HepG2 (cell line): ENCODE measurements around the gene RAC3. TPM values are rescaled to one million over a fixed set of nuclear protein-coding genes. Genes with fewer than 3 reads are reported as not detected.
A peak's percentile ranks its signal among the peaks of the same experiment; 100 is the strongest.

Experiments used
- AHR ChIP-seq: IDR thresholded peaks from 2 replicates; pipeline ENCODE4 v1.6.1; 2018; ENCODE audit warnings: missing genetic modification reagents, missing compliant biosample characterization
- ELF4 ChIP-seq: sonication (generic); formaldehyde crosslinking; IDR thresholded peaks from 2 replicates; pipeline ENCODE4 v1.5.0; 2020; ENCODE audit warnings: missing genetic modification reagents, mild to moderate bottlenecking, moderate library complexity, borderline replicate concordance
- FOXK2 ChIP-seq: fragments of 450-650 bp; IDR thresholded peaks from 2 replicates; pipeline ENCODE4 v1.6.1; 2016
- HNF4G ChIP-seq, 2 experiments: sonication (generic) in 1 of 2; formaldehyde crosslinking in 1 of 2; IDR thresholded peaks; 2 replicates each; pipeline versions ENCODE4 v1.4.0 to v1.6.1; 2011 to 2020; ENCODE audit warnings: borderline replicate concordance in 2 of 2, low read depth in 2 of 2, mild to moderate bottlenecking in 2 of 2, low read length in 1 of 2, missing genetic modification reagents in 1 of 2, moderate library complexity in 1 of 2
- KDM6A ChIP-seq: IDR thresholded peaks from 2 replicates; pipeline ENCODE4 v1.6.1; 2016; ENCODE audit warnings: low read depth
- SOX13 ChIP-seq, 3 experiments: fragments of 450-650 bp in 1 of 3; sonication (generic) in 1 of 3; formaldehyde crosslinking in 1 of 3; IDR thresholded peaks in 2 of 3; conservative IDR thresholded peaks in 1 of 3; 2 replicates each; pipeline versions ENCODE4 v1.5.0 to v1.6.1; 2016 to 2020; ENCODE audit warnings: antibody characterized with exemption in 1 of 3, mild to moderate bottlenecking in 1 of 3, missing compliant biosample characterization in 1 of 3, missing genetic modification reagents in 1 of 3, moderate library complexity in 1 of 3
- ZBTB7B ChIP-seq: sonication (generic); formaldehyde crosslinking; IDR thresholded peaks from 2 replicates; pipeline ENCODE4 v1.4.0; 2020; ENCODE audit warnings: missing genetic modification reagents
- ZMYM2 ChIP-seq: sonication (generic); formaldehyde crosslinking; IDR thresholded peaks from 2 replicates; pipeline ENCODE4 v1.8.0; 2022; ENCODE audit warnings: mild to moderate bottlenecking, missing genetic modification reagents
- ZNF781 ChIP-seq: sonication (generic); formaldehyde crosslinking; IDR thresholded peaks from 2 replicates; pipeline ENCODE4 v1.5.1; 2020; ENCODE audit warnings: borderline replicate concordance, mild to moderate bottlenecking, missing genetic modification reagents; ENCODE audit errors: not compliant biosample characterization
- ZNF788 ChIP-seq: sonication (generic); formaldehyde crosslinking; IDR thresholded peaks from 2 replicates; pipeline ENCODE4 v1.5.0; 2020; ENCODE audit warnings: mild to moderate bottlenecking, missing genetic modification reagents, borderline replicate concordance
- polyA plus RNA-seq, 8 experiments: library from polyadenylated mRNA; depleted of rRNA in 3 of 8; stranded (reverse) in 7 of 8; unstranded in 1 of 8; fragments of >200 nt; fragmentation: Illumina TruSeq in 4 of 8; extraction: Trizol in 4 of 8; gene quantifications; 2 replicates each; pipeline versions ENCODE4 v1.2.1 to v1.2.3, GENCODE V29; 2011 to 2016; ENCODE audit warnings: low read depth in 4 of 8, missing spikeins in 1 of 8, mixed read lengths in 1 of 8; ENCODE audit not compliant: insufficient read depth in 1 of 8
- total RNA-seq, 5 experiments: library from RNA; depleted of rRNA; stranded (reverse); fragments of >200 nt; fragmentation: Illumina TruSeq; extraction: Trizol; gene quantifications; 2 replicates each; pipeline ENCODE4 v1.2.3, GENCODE V29; 2016; ENCODE audit warnings: low read depth in 1 of 5
- TF ChIP-seq, protein P1 (sequence below): IDR thresholded peaks from 2 replicates; pipeline ENCODE4 v1.6.1; 2016; ENCODE audit warnings: low read depth, missing genetic modification reagents, missing compliant biosample characterization
- TF ChIP-seq, protein P2 (sequence below): IDR thresholded peaks from 2 replicates; pipeline ENCODE4 v1.6.1; 2016; ENCODE audit warnings: missing compliant biosample characterization, missing genetic modification reagents, borderline replicate concordance
- TF ChIP-seq, protein P3 (sequence below): sonication (generic); formaldehyde crosslinking; IDR thresholded peaks from 2 replicates; pipeline ENCODE4 v1.4.0; 2020; ENCODE audit warnings: low read depth, mild to moderate bottlenecking, missing genetic modification reagents
- TF ChIP-seq, protein P4 (sequence below): IDR thresholded peaks from 2 replicates; pipeline ENCODE4 v1.6.1; 2016; ENCODE audit warnings: mild to moderate bottlenecking
- TF ChIP-seq, protein P5 (sequence below): sonication (generic); formaldehyde crosslinking; IDR thresholded peaks from 2 replicates; pipeline ENCODE4 v1.4.0; 2020; ENCODE audit warnings: mild to moderate bottlenecking, missing genetic modification reagents, borderline replicate concordance

Gene RAC3
- total and polyA plus RNA-seq, 2 of the 13 experiments (the other 11 are each of a cell fraction or from before 2014, with no cell fraction given): 10.5 to 21.3 TPM

DNA sequence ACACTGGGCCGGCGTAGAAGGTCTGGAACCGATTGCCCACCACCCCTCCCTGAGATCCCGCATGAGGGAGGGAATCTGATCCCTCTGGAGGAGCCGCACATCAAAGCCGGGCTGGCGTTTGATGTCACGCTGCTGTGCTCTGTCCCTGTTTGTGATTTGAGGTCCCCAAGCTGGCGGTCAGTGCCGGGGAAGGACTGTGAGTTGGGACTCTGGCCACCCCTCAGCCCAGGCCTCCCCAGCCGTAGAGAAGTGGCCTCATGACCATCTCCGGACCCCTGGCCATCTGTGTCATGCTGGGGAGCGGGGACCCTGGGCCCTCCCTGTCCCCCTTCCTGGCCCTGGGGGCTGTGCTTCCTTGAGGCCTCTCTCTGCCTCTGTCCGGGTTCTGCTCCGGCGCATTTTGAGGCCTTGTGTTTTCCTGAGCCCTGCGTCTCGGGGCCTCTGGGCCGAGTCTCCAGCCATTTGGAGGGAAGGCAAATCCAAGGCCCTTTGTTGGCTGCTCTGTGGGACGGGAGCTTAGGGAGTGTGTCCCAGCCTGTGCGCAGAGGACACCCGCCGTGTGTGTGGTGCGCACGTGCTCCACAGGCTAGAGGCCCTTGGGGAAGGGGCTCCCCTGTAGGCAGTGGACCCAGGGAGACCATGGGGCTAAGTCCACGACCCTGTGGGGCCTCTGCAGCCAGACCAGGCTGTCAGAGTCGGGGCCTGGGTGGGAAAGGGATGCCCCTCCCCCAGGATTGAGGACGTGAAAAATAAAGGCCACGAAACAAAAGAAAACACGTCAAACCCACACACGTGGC is 39.0 kb upstream of the RAC3 start (continued):
- TF ChIP-seq, protein P1, sequence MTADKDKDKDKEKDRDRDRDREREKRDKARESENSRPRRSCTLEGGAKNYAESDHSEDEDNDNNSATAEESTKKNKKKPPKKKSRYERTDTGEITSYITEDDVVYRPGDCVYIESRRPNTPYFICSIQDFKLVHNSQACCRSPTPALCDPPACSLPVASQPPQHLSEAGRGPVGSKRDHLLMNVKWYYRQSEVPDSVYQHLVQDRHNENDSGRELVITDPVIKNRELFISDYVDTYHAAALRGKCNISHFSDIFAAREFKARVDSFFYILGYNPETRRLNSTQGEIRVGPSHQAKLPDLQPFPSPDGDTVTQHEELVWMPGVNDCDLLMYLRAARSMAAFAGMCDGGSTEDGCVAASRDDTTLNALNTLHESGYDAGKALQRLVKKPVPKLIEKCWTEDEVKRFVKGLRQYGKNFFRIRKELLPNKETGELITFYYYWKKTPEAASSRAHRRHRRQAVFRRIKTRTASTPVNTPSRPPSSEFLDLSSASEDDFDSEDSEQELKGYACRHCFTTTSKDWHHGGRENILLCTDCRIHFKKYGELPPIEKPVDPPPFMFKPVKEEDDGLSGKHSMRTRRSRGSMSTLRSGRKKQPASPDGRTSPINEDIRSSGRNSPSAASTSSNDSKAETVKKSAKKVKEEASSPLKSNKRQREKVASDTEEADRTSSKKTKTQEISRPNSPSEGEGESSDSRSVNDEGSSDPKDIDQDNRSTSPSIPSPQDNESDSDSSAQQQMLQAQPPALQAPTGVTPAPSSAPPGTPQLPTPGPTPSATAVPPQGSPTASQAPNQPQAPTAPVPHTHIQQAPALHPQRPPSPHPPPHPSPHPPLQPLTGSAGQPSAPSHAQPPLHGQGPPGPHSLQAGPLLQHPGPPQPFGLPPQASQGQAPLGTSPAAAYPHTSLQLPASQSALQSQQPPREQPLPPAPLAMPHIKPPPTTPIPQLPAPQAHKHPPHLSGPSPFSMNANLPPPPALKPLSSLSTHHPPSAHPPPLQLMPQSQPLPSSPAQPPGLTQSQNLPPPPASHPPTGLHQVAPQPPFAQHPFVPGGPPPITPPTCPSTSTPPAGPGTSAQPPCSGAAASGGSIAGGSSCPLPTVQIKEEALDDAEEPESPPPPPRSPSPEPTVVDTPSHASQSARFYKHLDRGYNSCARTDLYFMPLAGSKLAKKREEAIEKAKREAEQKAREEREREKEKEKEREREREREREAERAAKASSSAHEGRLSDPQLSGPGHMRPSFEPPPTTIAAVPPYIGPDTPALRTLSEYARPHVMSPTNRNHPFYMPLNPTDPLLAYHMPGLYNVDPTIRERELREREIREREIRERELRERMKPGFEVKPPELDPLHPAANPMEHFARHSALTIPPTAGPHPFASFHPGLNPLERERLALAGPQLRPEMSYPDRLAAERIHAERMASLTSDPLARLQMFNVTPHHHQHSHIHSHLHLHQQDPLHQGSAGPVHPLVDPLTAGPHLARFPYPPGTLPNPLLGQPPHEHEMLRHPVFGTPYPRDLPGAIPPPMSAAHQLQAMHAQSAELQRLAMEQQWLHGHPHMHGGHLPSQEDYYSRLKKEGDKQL (CRISPR knock-in tag): peak; percentile 51; the same call in 1 of the 2 replicates
- TF ChIP-seq ZMYM2 (CRISPR knock-in tag): peak; percentile 97
- TF ChIP-seq, protein P2, sequence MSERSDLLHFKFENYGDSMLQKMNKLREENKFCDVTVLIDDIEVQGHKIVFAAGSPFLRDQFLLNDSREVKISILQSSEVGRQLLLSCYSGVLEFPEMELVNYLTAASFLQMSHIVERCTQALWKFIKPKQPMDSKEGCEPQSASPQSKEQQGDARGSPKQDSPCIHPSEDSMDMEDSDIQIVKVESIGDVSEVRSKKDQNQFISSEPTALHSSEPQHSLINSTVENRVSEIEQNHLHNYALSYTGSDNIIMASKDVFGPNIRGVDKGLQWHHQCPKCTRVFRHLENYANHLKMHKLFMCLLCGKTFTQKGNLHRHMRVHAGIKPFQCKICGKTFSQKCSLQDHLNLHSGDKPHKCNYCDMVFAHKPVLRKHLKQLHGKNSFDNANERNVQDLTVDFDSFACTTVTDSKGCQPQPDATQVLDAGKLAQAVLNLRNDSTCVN (CRISPR knock-in tag): peak; percentile 83; the same call in 1 of the 2 replicates
- TF ChIP-seq ZNF788 (CRISPR knock-in tag): peak; percentile 97
- TF ChIP-seq, protein P3, sequence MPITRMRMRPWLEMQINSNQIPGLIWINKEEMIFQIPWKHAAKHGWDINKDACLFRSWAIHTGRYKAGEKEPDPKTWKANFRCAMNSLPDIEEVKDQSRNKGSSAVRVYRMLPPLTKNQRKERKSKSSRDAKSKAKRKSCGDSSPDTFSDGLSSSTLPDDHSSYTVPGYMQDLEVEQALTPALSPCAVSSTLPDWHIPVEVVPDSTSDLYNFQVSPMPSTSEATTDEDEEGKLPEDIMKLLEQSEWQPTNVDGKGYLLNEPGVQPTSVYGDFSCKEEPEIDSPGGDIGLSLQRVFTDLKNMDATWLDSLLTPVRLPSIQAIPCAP (CRISPR knock-in tag): no peak
- TF ChIP-seq ELF4 (CRISPR knock-in tag): peak; percentile 53; the same call in 1 of the 2 replicates
- TF ChIP-seq FOXK2: no peak
- peak; percentile 97 for TF ChIP-seq KDM6A (CRISPR knock-in tag)
- TF ChIP-seq, protein P4, sequence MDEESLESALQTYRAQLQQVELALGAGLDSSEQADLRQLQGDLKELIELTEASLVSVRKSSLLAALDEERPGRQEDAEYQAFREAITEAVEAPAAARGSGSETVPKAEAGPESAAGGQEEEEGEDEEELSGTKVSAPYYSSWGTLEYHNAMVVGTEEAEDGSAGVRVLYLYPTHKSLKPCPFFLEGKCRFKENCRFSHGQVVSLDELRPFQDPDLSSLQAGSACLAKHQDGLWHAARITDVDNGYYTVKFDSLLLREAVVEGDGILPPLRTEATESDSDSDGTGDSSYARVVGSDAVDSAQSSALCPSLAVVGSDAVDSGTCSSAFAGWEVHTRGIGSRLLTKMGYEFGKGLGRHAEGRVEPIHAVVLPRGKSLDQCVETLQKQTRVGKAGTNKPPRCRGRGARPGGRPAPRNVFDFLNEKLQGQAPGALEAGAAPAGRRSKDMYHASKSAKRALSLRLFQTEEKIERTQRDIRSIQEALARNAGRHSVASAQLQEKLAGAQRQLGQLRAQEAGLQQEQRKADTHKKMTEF (CRISPR knock-in tag): peak; percentile 50
- TF ChIP-seq, protein P5, sequence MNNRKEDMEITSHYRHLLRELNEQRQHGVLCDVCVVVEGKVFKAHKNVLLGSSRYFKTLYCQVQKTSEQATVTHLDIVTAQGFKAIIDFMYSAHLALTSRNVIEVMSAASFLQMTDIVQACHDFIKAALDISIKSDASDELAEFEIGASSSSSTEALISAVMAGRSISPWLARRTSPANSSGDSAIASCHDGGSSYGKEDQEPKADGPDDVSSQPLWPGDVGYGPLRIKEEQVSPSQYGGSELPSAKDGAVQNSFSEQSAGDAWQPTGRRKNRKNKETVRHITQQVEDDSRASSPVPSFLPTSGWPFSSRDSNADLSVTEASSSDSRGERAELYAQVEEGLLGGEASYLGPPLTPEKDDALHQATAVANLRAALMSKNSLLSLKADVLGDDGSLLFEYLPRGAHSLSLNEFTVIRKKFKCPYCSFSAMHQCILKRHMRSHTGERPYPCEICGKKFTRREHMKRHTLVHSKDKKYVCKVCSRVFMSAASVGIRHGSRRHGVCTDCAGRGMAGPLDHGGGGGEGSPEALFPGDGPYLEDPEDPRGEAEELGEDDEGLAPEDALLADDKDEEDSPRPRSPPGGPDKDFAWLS (CRISPR knock-in tag): no peak; the same call in 1 of the 2 replicates
- peak; percentile 96 for TF ChIP-seq AHR
- peak; percentile 97 for TF ChIP-seq HNF4G (IDR thresholded peaks at IDR 0.05; ENCODE audit: borderline replicate concordance, low read depth, low read length)
- peak; percentile 99 for TF ChIP-seq HNF4G (CRISPR knock-in tag; IDR thresholded peaks at IDR 0.05; ENCODE audit: borderline replicate concordance, low read depth)
- TF ChIP-seq ZBTB7B (CRISPR knock-in tag): peak; percentile 96
- peak; percentile 99 for TF ChIP-seq ZNF781 (CRISPR knock-in tag)
- TF ChIP-seq SOX13 (IDR thresholded peaks at IDR 0.05): peak; percentile 82
- TF ChIP-seq SOX13 (CRISPR knock-in tag; conservative IDR thresholded peaks at IDR 0.05 in 1 of 2, IDR thresholded peaks at IDR 0.05 in 1 of 2): peak in 1 of 2 experiments; percentile 92; a peak in 2 of 4 replicates
